Endothelial cell of umbilical vein (primary cell): ENCODE results near the gene S100A1. TPM values are rescaled to one million over a fixed set of nuclear protein-coding genes. Genes with fewer than 3 reads are reported as not detected.
A peak's percentile ranks its signal among the peaks of the same experiment; 100 is the strongest.

Source experiments
- BruUV-seq: library from RNA; stranded (reverse); fragments of 400-500 nt; replicated peaks from 2 replicates; lab custom pipeline; 2021; lab: Mats Ljungman, UMichigan
- CTCF ChIA-PET: fragments of 300-600, 350-600 bp; sonication (Branson Sonifier 250); formaldehyde crosslinking; loops from one replicate; lab custom pipeline; 2021; ENCODE audit warnings: antibody characterized with exemption, inconsistent platforms; lab: Charles Lee
- POLR2A ChIA-PET: fragments of 300-600, 350-600 bp; sonication (Branson Sonifier 250); formaldehyde crosslinking; loops from one replicate; lab custom pipeline; 2021; ENCODE audit warnings: antibody characterized with exemption, inconsistent platforms; lab: Charles Lee
- DNase-seq: peaks from one replicate; pipeline ENCODE4 v3.0.0-alpha.2; 2011; ENCODE audit warnings: low read depth, low spot score
- FAIRE-seq: peaks from 2 replicates; lab custom pipeline; 2011; peaks lifted over from hg19 to GRCh38; lab: Jason Lieb, UNC
- H2AFZ ChIP-seq: 2 replicates; pipeline ENCODE4 v1.6.0; 2012; ENCODE audit warnings: low read depth, low read length, control low read depth, inconsistent platforms
- H3K27ac ChIP-seq: 2 replicates; pipeline ENCODE4 v1.5.1; 2011; ENCODE audit warnings: low read depth, mild to moderate bottlenecking, control low read depth, low read length, moderate library complexity; ENCODE audit not compliant: insufficient read depth
- H3K27me3 ChIP-seq, 2 experiments: 2 replicates each; pipeline versions ENCODE4 v1.6.0 to v1.6.1; 2011; ENCODE audit warnings: low read length in 2 of 2, mixed read lengths in 1 of 2; ENCODE audit not compliant: control insufficient read depth in 2 of 2, insufficient read depth in 2 of 2
- H3K36me3 ChIP-seq, 2 experiments: 2 replicates in 1 of 2; 3 replicates in 1 of 2; pipeline ENCODE4 v1.5.1; 2011; ENCODE audit warnings: low read length in 2 of 2, mild to moderate bottlenecking in 1 of 2, moderate library complexity in 1 of 2; ENCODE audit not compliant: control insufficient read depth in 2 of 2, insufficient read depth in 2 of 2; ENCODE audit errors: extremely low read depth in 1 of 2
- H3K4me1 ChIP-seq: 3 replicates; pipeline ENCODE4 v1.5.1; 2011; ENCODE audit warnings: mild to moderate bottlenecking, low read length; ENCODE audit not compliant: control insufficient read depth, insufficient read depth; ENCODE audit errors: extremely low read depth
- H3K4me2 ChIP-seq: 2 replicates; pipeline ENCODE4 v1.6.1; 2011; ENCODE audit warnings: low read length, control low read depth, mixed read lengths; ENCODE audit not compliant: insufficient read depth
- H3K4me3 ChIP-seq, 3 experiments: fragments of 200-600 bp in 1 of 3; sonication (generic), shearing (Covaris generic) in 1 of 3; replicated peaks in 1 of 3; 2 replicates each; pipeline ENCODE4 v1.5.1; 2011 to 2016; ENCODE audit warnings: control low read depth in 3 of 3, low read length in 3 of 3, mild to moderate bottlenecking in 2 of 3, inconsistent platforms in 1 of 3, low read depth in 1 of 3, moderate library complexity in 1 of 3; ENCODE audit not compliant: insufficient read depth in 1 of 3
- H3K79me2 ChIP-seq: 2 replicates; pipeline ENCODE4 v1.6.0; 2012; ENCODE audit warnings: low read length, inconsistent platforms; ENCODE audit not compliant: control insufficient read depth, insufficient read depth
- H3K9ac ChIP-seq: replicated peaks from 2 replicates; pipeline ENCODE3; 2011; ENCODE audit warnings: low read length, control low read depth; ENCODE audit not compliant: insufficient read depth; ENCODE audit errors: extremely low read depth
- H3K9me1 ChIP-seq: replicated peaks from 3 replicates; pipeline ENCODE4 v1.6.0; 2011; ENCODE audit warnings: mild to moderate bottlenecking, low read length; ENCODE audit not compliant: control insufficient read depth, insufficient read depth; ENCODE audit errors: extremely low read depth
- H3K9me3 ChIP-seq: replicated peaks from 2 replicates; pipeline ENCODE4 v1.5.1; 2012; ENCODE audit warnings: low read length, inconsistent platforms; ENCODE audit not compliant: control insufficient read depth, insufficient read depth
- H4K20me1 ChIP-seq: replicated peaks from 2 replicates; pipeline ENCODE3; 2011; ENCODE audit warnings: mild to moderate bottlenecking, low read length; ENCODE audit not compliant: control insufficient read depth, insufficient read depth; ENCODE audit errors: extremely low read depth
- CTCF ChIP-seq, 2 donors: IDR thresholded peaks; 1 replicate in 1 of 2; 2 replicates in 1 of 2; pipeline ENCODE4 v1.5.1; 2011; ENCODE audit warnings: low read length in 2 of 2, mild to moderate bottlenecking in 2 of 2, moderate library complexity in 2 of 2, control low read depth in 1 of 2, inconsistent platforms in 1 of 2, low read depth in 1 of 2; ENCODE audit not compliant: insufficient read depth in 1 of 2; ENCODE audit errors: extremely low read depth in 1 of 2
- MAX ChIP-seq: IDR thresholded peaks from 2 replicates; pipeline ENCODE4 v1.6.1; 2011; ENCODE audit not compliant: insufficient read depth, insufficient read length
- POLR2A ChIP-seq: IDR thresholded peaks from 2 replicates; pipeline ENCODE4 v1.6.1; 2012; ENCODE audit warnings: low read depth, mild to moderate bottlenecking, control low read depth, low read length
- POLR2AphosphoS5 ChIP-seq: IDR thresholded peaks from 2 replicates; pipeline ENCODE4 v1.6.1; 2012; ENCODE audit warnings: low read depth, mild to moderate bottlenecking, control low read depth, low read length, moderate library complexity; ENCODE audit not compliant: insufficient read depth
- dilution Hi-C: fragments of 300-500 bp; cut with MboI; formaldehyde crosslinking; loops from one replicate; pipeline ENCODE4 v1.15.0; 2019; ENCODE audit warnings: low sequenced_read_pairs; ENCODE audit not compliant: extremely low pct_ligation_motif_present
- intact Hi-C: fragments of 100-400 bp; cut with micrococcal nuclease; formaldehyde crosslinking; loops from one replicate; pipeline ENCODE4 v1.10.0; 2022
- polyA plus RNA-seq, 4 experiments: library from polyadenylated mRNA; depleted of rRNA in 3 of 4; stranded (reverse) in 3 of 4; unstranded in 1 of 4; fragments of >200 nt; gene quantifications; 2 replicates each; pipeline versions ENCODE4 v1.2.1 to v1.2.3, GENCODE V29; 2011 to 2012; ENCODE audit warnings: missing spikeins in 1 of 4
- total RNA-seq: library from RNA; stranded (reverse); gene quantifications from 2 replicates; pipeline ENCODE4 v1.2.3, GENCODE V29; 2021

The S100A1 gene
- total and polyA plus RNA-seq, 2 donors (not counting 3 experiments of a cell fraction or from before 2014, with no cell fraction given), result not detected

GRCh38 chr1:153658400-153659174 is 30.4 kb downstream of the S100A1 start, which contains the start of gene SNAPIN:
Gene SNAPIN (plus strand): TSS chr1:153658703. CDS start chr1:153658744, 41 bp downstream.
- peak within 1 kb of the TSS; percentile 64 for H3K27ac ChIP-seq
- peaks cover 13% of the 10 kb centered on the region for H3K79me2 ChIP-seq
- H2AFZ ChIP-seq, result peak within 1 kb of the TSS; percentile 86
- dilution Hi-C loops (no loop called here), intact Hi-C loops (loop anchor here (1.0 to 2.0 kb wide), 5 partner anchors 24 to 147 kb away; partner anchors contain the start of gene CHTOP)
- no peaks in the 10 kb centered on the region for H3K9me1 ChIP-seq
- no peaks in the 10 kb centered on the region for H3K9me3 ChIP-seq
- peak; percentile 83 for DNase-seq
- peaks cover 14 to 18% of the 10 kb centered on the region in 2 experiments for H3K36me3 ChIP-seq
- H3K4me1 ChIP-seq, result peaks cover 7% of the 10 kb centered on the region
- TF ChIP-seq POLR2A (peak; percentile 82), MAX (no peak), POLR2AphosphoS5 (peak; percentile 77), CTCF (IDR thresholded peaks at IDR 0.05; ENCODE audit: extremely low read depth in 1 of 2, insufficient read depth in 1 of 2, low read depth in 1 of 2, low read length in 2 of 2) (peak in 1 of 2 donors; percentile 21)
- H3K9ac ChIP-seq, result peak within 1 kb of the TSS; percentile 77
- no TSS peak for BruUV-seq
- peak; percentile 90 for FAIRE-seq
- no peaks in the 10 kb centered on the region for H3K27me3 ChIP-seq
- ChIA-PET CTCF (interaction anchor here (1.0 to 2.2 kb wide), 6 partner anchors 16 to 148 kb away, joined by 3 to 13 read pairs (median 4); partner anchors contain the start of gene S100A13), POLR2A (interaction anchor here (0.6 to 1.3 kb wide), 3 partner anchors 10 to 25 kb away, joined by 3 to 4 read pairs (median 3); partner anchors contain the start of gene CHTOP)
- H3K4me3 ChIP-seq, result peak within 1 kb of the TSS; percentile 79 to 91 (median 83)
- no peaks in the 10 kb centered on the region for H4K20me1 ChIP-seq
- H3K4me2 ChIP-seq, result peak within 1 kb of the TSS; percentile 90
